Hepatocyte (in vitro differentiated cells): ENCODE measurements around the gene TAPBP. TPM values are rescaled to one million over a fixed set of nuclear protein-coding genes. Genes with fewer than 3 reads are reported as not detected.

Source experiments
- DNase-seq: peaks from one replicate; pipeline ENCODE4 v3.0.0-alpha.2; 2016; ENCODE audit warnings: low spot score
- H2AFZ ChIP-seq: fragments of 200-600 bp; sonication (generic); 2 replicates; pipeline ENCODE4 v1.6.0; 2016; ENCODE audit warnings: antibody characterized with exemption, mild to moderate bottlenecking
- H3K27ac ChIP-seq: fragments of 200-600 bp; sonication (generic); 2 replicates; pipeline ENCODE4 v1.5.1; 2016; ENCODE audit warnings: mild to moderate bottlenecking
- H3K27me3 ChIP-seq: fragments of 200-600 bp; sonication (generic); 2 replicates; pipeline ENCODE4 v1.6.1; 2016
- H3K36me3 ChIP-seq: fragments of 200-600 bp; sonication (generic); replicated peaks from 2 replicates; pipeline ENCODE4 v1.5.1; 2016; ENCODE audit warnings: low read depth; ENCODE audit not compliant: insufficient read depth
- H3K4me1 ChIP-seq: fragments of 200-600 bp; sonication (generic); 2 replicates; pipeline ENCODE4 v1.5.1; 2016; ENCODE audit warnings: mild to moderate bottlenecking, moderate library complexity; ENCODE audit not compliant: insufficient read depth
- H3K4me2 ChIP-seq: fragments of 200-600 bp; sonication (generic); 2 replicates; pipeline ENCODE4 v1.6.0; 2016
- H3K4me3 ChIP-seq: fragments of 200-600 bp; sonication (generic); 2 replicates; pipeline ENCODE4 v1.5.1; 2016; ENCODE audit warnings: mild to moderate bottlenecking
- H3K79me2 ChIP-seq: fragments of 200-600 bp; sonication (generic); 2 replicates; pipeline ENCODE4 v1.6.0; 2017; ENCODE audit warnings: mild to moderate bottlenecking
- H3K9me2 ChIP-seq: fragments of 200-600 bp; sonication (generic); replicated peaks from 2 replicates; pipeline ENCODE4 v1.6.0; 2017; ENCODE audit warnings: mild to moderate bottlenecking; ENCODE audit not compliant: insufficient read depth
- H3K9me3 ChIP-seq: fragments of 200-600 bp; sonication (generic); 2 replicates; pipeline ENCODE4 v1.5.1; 2016; ENCODE audit warnings: low read depth, mild to moderate bottlenecking
- H4K20me1 ChIP-seq: fragments of 200-600 bp; sonication (generic); 2 replicates; pipeline ENCODE4 v1.6.0; 2016; ENCODE audit warnings: mild to moderate bottlenecking; ENCODE audit not compliant: insufficient read depth, poor library complexity, severe bottlenecking
- EZH2 ChIP-seq: fragments of 200-600 bp; sonication (generic); IDR thresholded peaks from 2 replicates; pipeline ENCODE4 v1.6.1; 2016; ENCODE audit warnings: antibody characterized with exemption, mild to moderate bottlenecking, borderline replicate concordance
- EZH2phosphoT487 ChIP-seq: fragments of 200-600 bp; sonication (generic); IDR thresholded peaks from one replicate; pipeline ENCODE4 v1.6.1; 2018; ENCODE audit warnings: antibody characterized with exemption, mild to moderate bottlenecking, low read depth, moderate library complexity; ENCODE audit not compliant: unreplicated experiment, severe bottlenecking
- WGBS: methylation state at CpG from one replicate; pipeline ENCODE4 v1.1.6; 2016; ENCODE audit warnings: low lambda C conversion rate; ENCODE audit errors: missing lambda C conversion rate; 5-methylcytosine and 5-hydroxymethylcytosine counted together
- polyA plus RNA-seq: library from polyadenylated mRNA; unstranded; fragments of >200 nt; fragmentation: Nextera tagmentation; extraction: Ambion mirVana; gene quantifications from 2 replicates; pipeline ENCODE4 v1.2.1, GENCODE V29; 2016
- total RNA-seq: library from RNA; depleted of rRNA; stranded (reverse); fragments of >200 nt; gene quantifications from 2 replicates; pipeline ENCODE4 v1.2.3, GENCODE V29; 2014
- TF ChIP-seq, protein P1 (sequence below): fragments of 200-600 bp; sonication (generic); IDR thresholded peaks from 2 replicates; pipeline ENCODE4 v1.5.1; 2016; ENCODE audit warnings: antibody characterized with exemption, mild to moderate bottlenecking; ENCODE audit not compliant: poor library complexity

TAPBP gene
- total and polyA plus RNA-seq, 2 experiments from 2014 or later, result 59.3 to 108 TPM

DNA sequence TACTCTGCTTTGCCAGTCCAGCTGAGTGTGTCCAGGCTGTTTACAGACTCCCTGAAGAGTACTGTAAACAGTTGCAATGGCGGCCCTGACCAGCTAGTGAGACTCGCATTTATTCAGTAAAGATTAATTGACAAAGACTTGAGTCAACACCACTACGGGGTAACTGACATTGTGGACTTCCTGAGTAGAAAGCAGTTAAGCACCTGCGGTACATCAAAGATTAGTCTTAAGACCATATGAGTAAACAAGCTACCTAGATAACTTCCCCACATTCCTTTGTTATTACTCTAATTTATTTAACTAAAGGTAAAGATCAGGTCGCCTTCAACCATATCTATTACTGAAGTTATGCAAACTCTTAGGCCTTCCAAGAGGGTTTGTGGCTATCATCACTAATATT lies 54.8 kb downstream of the TAPBP start:
- Histone ChIP-seq H3K27me3 (no peaks in the 10 kb centered on the region), H3K27ac (no peak overlapping the region), H3K4me2 (no peak overlapping the region), H3K36me3 (no peaks in the 10 kb centered on the region), H3K4me1 (no peaks in the 10 kb centered on the region), H3K4me3 (no peak overlapping the region), H2AFZ (no peak overlapping the region), H3K79me2 (no peaks in the 10 kb centered on the region), H3K9me2 (no peaks in the 10 kb centered on the region), H3K9me3 (no peaks in the 10 kb centered on the region), H4K20me1 (no peaks in the 10 kb centered on the region)
- TF ChIP-seq EZH2phosphoT487, result no peak
- TF ChIP-seq EZH2, result no peak
- TF ChIP-seq, protein P1, sequence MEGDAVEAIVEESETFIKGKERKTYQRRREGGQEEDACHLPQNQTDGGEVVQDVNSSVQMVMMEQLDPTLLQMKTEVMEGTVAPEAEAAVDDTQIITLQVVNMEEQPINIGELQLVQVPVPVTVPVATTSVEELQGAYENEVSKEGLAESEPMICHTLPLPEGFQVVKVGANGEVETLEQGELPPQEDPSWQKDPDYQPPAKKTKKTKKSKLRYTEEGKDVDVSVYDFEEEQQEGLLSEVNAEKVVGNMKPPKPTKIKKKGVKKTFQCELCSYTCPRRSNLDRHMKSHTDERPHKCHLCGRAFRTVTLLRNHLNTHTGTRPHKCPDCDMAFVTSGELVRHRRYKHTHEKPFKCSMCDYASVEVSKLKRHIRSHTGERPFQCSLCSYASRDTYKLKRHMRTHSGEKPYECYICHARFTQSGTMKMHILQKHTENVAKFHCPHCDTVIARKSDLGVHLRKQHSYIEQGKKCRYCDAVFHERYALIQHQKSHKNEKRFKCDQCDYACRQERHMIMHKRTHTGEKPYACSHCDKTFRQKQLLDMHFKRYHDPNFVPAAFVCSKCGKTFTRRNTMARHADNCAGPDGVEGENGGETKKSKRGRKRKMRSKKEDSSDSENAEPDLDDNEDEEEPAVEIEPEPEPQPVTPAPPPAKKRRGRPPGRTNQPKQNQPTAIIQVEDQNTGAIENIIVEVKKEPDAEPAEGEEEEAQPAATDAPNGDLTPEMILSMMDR, result no peak
- 71% methylated on average over 5 of the region's 5 CpGs for WGBS
- DNase-seq, result no peak

DNA sequence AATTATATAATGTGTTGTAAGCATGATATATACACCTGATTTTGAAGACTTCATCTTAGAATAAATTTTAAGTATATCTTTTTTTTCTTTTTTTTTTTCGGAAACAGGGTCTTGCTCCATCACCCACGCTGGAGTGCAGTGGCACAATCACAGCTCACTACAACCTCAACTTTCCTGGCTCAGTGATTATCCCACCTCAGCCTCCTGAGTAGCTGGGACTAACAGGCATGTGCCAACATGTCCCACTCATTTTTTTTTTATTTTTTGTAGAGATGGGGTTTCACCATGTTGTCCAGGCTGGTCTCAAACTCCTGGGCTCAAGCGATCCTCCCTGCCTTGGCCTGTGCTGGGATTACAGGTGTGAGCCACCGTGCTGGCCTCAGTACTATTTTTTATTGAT lies 59.3 kb downstream of the TAPBP start:
- Histone ChIP-seq H3K27me3 (no peaks in the 10 kb centered on the region), H4K20me1 (no peaks in the 10 kb centered on the region), H3K9me2 (no peaks in the 10 kb centered on the region), H3K79me2 (no peaks in the 10 kb centered on the region), H3K9me3 (no peaks in the 10 kb centered on the region), H3K4me2 (no peak overlapping the region), H2AFZ (no peak overlapping the region), H3K36me3 (no peaks in the 10 kb centered on the region), H3K4me3 (no peak overlapping the region), H3K27ac (no peak overlapping the region), H3K4me1 (peaks cover 5% of the 10 kb centered on the region)
- no peak for DNase-seq
- TF ChIP-seq EZH2phosphoT487, result no peak
- TF ChIP-seq, protein P1, result no peak
- no peak for TF ChIP-seq EZH2
- 96% methylated on average over 4 of the region's 4 CpGs for WGBS

DNA sequence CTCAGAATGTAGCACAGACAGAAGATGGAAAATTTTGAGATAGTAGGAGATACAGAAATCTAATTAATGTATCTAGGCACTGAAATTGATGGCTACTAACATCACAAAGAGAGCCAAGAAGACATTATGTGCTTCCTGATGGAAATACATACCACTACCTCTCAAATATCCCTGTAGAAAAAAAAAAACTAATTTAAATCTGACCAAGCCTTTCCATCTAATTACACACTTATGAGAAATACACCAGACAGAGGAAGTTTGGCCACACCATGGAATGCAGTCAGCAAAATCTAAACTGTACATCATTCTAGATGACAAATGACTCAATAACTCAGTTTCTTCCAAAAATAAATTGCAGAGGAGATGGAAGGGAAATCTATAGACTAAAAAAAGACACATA lies 61.1 kb downstream of the TAPBP start:
- DNase-seq, result no peak
- Histone ChIP-seq H3K79me2 (no peaks in the 10 kb centered on the region), H3K4me1 (peaks cover 5% of the 10 kb centered on the region), H3K4me3 (no peak overlapping the region), H3K4me2 (no peak overlapping the region), H3K36me3 (no peaks in the 10 kb centered on the region), H3K9me2 (no peaks in the 10 kb centered on the region), H3K9me3 (no peaks in the 10 kb centered on the region), H3K27ac (no peak overlapping the region), H3K27me3 (no peaks in the 10 kb centered on the region), H4K20me1 (no peaks in the 10 kb centered on the region), H2AFZ (no peak overlapping the region)
- TF ChIP-seq, protein P1, result no peak
- TF ChIP-seq EZH2phosphoT487, result no peak
- TF ChIP-seq EZH2, result no peak

DNA sequence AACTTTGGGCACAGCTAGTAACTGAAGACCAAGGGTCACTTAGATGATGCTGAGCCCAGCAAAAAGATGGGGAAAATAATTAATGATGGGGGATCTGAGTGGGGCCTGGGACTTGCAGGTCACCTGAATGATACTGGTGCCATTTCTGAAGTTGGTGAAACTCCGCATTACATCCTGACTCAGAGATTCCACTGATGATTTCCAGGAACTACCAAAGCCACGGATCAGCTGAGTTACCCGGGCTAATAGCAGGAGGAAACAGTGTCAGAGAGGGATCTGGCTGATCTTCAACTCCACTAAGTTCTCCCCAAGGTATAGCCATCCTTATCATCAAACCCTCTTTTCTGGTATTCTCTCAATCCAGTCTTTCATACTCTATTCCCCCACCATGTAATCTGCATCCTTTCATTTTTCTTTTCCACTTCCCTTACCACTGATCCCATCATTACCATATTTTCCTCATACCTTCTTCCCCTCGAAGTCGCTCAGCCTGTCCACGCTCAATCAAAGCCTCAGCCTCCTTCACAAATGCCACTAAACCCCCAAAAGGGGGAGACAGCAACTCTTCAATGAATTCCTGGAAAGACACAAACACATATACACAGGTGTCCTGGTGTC lies 62.4 kb downstream of the TAPBP start:
- Histone ChIP-seq H3K9me3 (no peaks in the 10 kb centered on the region), H3K36me3 (no peaks in the 10 kb centered on the region), H4K20me1 (no peaks in the 10 kb centered on the region), H3K4me3 (no peak overlapping the region), H2AFZ (no peak overlapping the region), H3K4me1 (peaks cover 5% of the 10 kb centered on the region), H3K27me3 (no peaks in the 10 kb centered on the region), H3K79me2 (no peaks in the 10 kb centered on the region), H3K9me2 (no peaks in the 10 kb centered on the region), H3K27ac (no peak overlapping the region), H3K4me2 (no peak overlapping the region)
- TF ChIP-seq, protein P1, result no peak
- no peak for DNase-seq
- WGBS, result 86% methylated on average over 6 of the region's 6 CpGs
